CD4-positive, alpha-beta T cell (primary cell): ENCODE data around the gene SDF2L1. TPM values are rescaled to one million over a fixed set of nuclear protein-coding genes. Genes with fewer than 3 reads are reported as not detected.
A peak's percentile ranks its signal among the peaks of the same experiment; 100 is the strongest.

Experiments used
- ATAC-seq: fragments of 200-7000 bp; cut with Tn5 transposase; one replicate; pipeline ENCODE4 v1.10.0; 2022; ENCODE audit warnings: mild to moderate bottlenecking; ENCODE audit not compliant: poor library complexity
- CTCF ChIA-PET: fragments of 350-600 bp; sonication (Branson Sonifier 250); formaldehyde crosslinking; loops from one replicate; lab custom pipeline; 2021; ENCODE audit warnings: antibody characterized with exemption, inconsistent platforms; lab: Charles Lee
- POLR2A ChIA-PET: fragments of 350-600 bp; sonication (Branson Sonifier 250); formaldehyde crosslinking; loops from one replicate; lab custom pipeline; 2021; ENCODE audit warnings: antibody characterized with exemption, inconsistent platforms; lab: Charles Lee
- DNase-seq, 14 experiments: peaks; one replicate each; pipeline ENCODE4 v3.0.0-alpha.2; 2013 to 2020; ENCODE audit warnings: mixed read lengths in 2 of 14
- H3K27ac ChIP-seq, 2 donors: one replicate each; pipeline versions ENCODE4 v1.5.1 to v1.7.0; 2013; ENCODE audit warnings: low read length in 2 of 2, low read depth in 1 of 2, mild to moderate bottlenecking in 1 of 2
- H3K27me3 ChIP-seq, 2 experiments: 1 replicate in 1 of 2; 2 replicates in 1 of 2; pipeline versions ENCODE4 v1.6.1 to v1.7.0; 2013; ENCODE audit warnings: low read length in 2 of 2, control low read depth in 1 of 2, mild to moderate bottlenecking in 1 of 2, moderate library complexity in 1 of 2; ENCODE audit not compliant: insufficient read depth in 2 of 2, control insufficient read depth in 1 of 2
- H3K36me3 ChIP-seq: one replicate; pipeline ENCODE4 v1.6.1; 2013; ENCODE audit warnings: low read length, control low read depth; ENCODE audit not compliant: insufficient read depth
- H3K4me1 ChIP-seq: one replicate; pipeline ENCODE4 v1.6.1; 2013; ENCODE audit warnings: low read length, control low read depth; ENCODE audit not compliant: insufficient read depth
- H3K4me3 ChIP-seq: one replicate; pipeline ENCODE4 v1.5.1; 2013; ENCODE audit warnings: mild to moderate bottlenecking, low read length, moderate library complexity
- H3K9me3 ChIP-seq, 2 experiments: 1 replicate in 1 of 2; 2 replicates in 1 of 2; pipeline versions ENCODE4 v1.6.1 to v1.7.0; 2013; ENCODE audit warnings: low read length in 2 of 2, mild to moderate bottlenecking in 2 of 2, control low read depth in 1 of 2, moderate library complexity in 1 of 2; ENCODE audit not compliant: control insufficient read depth in 1 of 2, insufficient read depth in 1 of 2
- H3K27ac Mint-ChIP-seq: one replicate; pipeline ENCODE4 v1.8.0; 2020; ENCODE audit warnings: mixed read lengths
- H3K27me3 Mint-ChIP-seq: one replicate; pipeline ENCODE4 v1.8.0; 2021; ENCODE audit warnings: mixed read lengths
- H3K36me3 Mint-ChIP-seq: one replicate; pipeline ENCODE4 v1.8.0; 2021; ENCODE audit warnings: low read depth, mixed read lengths
- H3K4me1 Mint-ChIP-seq: one replicate; pipeline ENCODE4 v1.8.0; 2021; ENCODE audit warnings: low read depth, mixed read lengths
- H3K4me3 Mint-ChIP-seq: one replicate; pipeline ENCODE4 v1.8.0; 2020; ENCODE audit warnings: mild to moderate bottlenecking, mixed read lengths
- H3K9me3 Mint-ChIP-seq: one replicate; pipeline ENCODE4 v1.8.0; 2020; ENCODE audit warnings: mixed read lengths
- intact Hi-C, 2 experiments: fragments of 100-400 bp; cut with DNase I in 1 of 2; cut with micrococcal nuclease in 1 of 2; formaldehyde crosslinking; loops; one replicate each; pipeline versions ENCODE4 v1.15.1 to v1.9.0; 2023 to 2025; cut with DNase I, micrococcal nuclease
- total RNA-seq, 174 experiments: library from RNA in 2 of 174; stranded (reverse) in 2 of 174; gene quantifications; one replicate each; pipeline ENCODE4 v1.2.3 and lab custom pipeline; 2021 to 2026
- TF ChIP-seq, protein P1 (sequence below): fragments of 200-600 bp; IDR thresholded peaks from one replicate; pipeline ENCODE4 v1.8.0; 2022; ENCODE audit warnings: antibody characterized with exemption, mild to moderate bottlenecking

The SDF2L1 gene
- total RNA-seq, 2 experiments from 2014 or later = 20.0 to 21.2 TPM

- peak; percentile 37 for ATAC-seq
- POLR2A ChIA-PET = interaction anchor here (0.7 to 1.4 kb wide), 4 partner anchors 11 to 19 kb away, joined by 4 to 21 read pairs (median 10); partner anchors contain the start of genes CCDC116, PPIL2 and YDJC
These were observed 4.8 kb downstream of the SDF2L1 start for GRCh38 chr22:21646608-21647590.

GRCh38 chr22:21650280-21650679 is 8.2 kb downstream of the SDF2L1 start:
- Histone ChIP-seq H3K4me3 (no peak overlapping the region), H3K9me3 (no peaks in the 10 kb centered on the region), H3K4me1 (peaks cover 33% of the 10 kb centered on the region), H3K27me3 (no peaks in the 10 kb centered on the region), H3K27ac (no peak overlapping the region), H3K36me3 (peaks cover 13% of the 10 kb centered on the region)
- intact Hi-C loops = no loop called here
- ChIA-PET CTCF (no interaction called here), POLR2A (interaction anchor here (4.4 kb wide), 1 partner anchor 8 kb away, joined by 32 read pairs; the partner anchor contains the start of gene SDF2L1)
- Mint-ChIP-seq H3K4me1 (peaks cover 28% of the 10 kb centered on the region), H3K9me3 (no peaks in the 10 kb centered on the region), H3K27ac (no peak overlapping the region), H3K27me3 (no peaks in the 10 kb centered on the region), H3K36me3 (peaks cover 14% of the 10 kb centered on the region), H3K4me3 (no peak overlapping the region)
- no peak for DNase-seq
- no peak for ATAC-seq
- TF ChIP-seq, protein P1, sequence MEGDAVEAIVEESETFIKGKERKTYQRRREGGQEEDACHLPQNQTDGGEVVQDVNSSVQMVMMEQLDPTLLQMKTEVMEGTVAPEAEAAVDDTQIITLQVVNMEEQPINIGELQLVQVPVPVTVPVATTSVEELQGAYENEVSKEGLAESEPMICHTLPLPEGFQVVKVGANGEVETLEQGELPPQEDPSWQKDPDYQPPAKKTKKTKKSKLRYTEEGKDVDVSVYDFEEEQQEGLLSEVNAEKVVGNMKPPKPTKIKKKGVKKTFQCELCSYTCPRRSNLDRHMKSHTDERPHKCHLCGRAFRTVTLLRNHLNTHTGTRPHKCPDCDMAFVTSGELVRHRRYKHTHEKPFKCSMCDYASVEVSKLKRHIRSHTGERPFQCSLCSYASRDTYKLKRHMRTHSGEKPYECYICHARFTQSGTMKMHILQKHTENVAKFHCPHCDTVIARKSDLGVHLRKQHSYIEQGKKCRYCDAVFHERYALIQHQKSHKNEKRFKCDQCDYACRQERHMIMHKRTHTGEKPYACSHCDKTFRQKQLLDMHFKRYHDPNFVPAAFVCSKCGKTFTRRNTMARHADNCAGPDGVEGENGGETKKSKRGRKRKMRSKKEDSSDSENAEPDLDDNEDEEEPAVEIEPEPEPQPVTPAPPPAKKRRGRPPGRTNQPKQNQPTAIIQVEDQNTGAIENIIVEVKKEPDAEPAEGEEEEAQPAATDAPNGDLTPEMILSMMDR = no peak

More at GRCh38 chr22:21646608-21647590, 4.8 kb downstream of the SDF2L1 start:
- no peaks in the 10 kb centered on the region for H3K9me3 Mint-ChIP-seq
- Histone ChIP-seq H3K36me3 (peaks cover 17% of the 10 kb centered on the region), H3K4me3 (no peak overlapping the region), H3K27me3 (no peaks in the 10 kb centered on the region), H3K27ac (no peak overlapping the region), H3K9me3 (no peaks in the 10 kb centered on the region), H3K4me1 (peaks cover 38% of the 10 kb centered on the region)
- peaks cover 25% of the 10 kb centered on the region for H3K36me3 Mint-ChIP-seq
- intact Hi-C loops = loop anchor here in 1 of 2 experiments (10.0 kb wide), 1 partner anchor 792 kb away; the partner anchor contains the start of genes PI4KA and SNAP29
- H3K27ac Mint-ChIP-seq = no peak overlapping the region
- no peaks in the 10 kb centered on the region for H3K27me3 Mint-ChIP-seq
- TF ChIP-seq, protein P1 = peak; percentile 90
- peaks cover 40% of the 10 kb centered on the region for H3K4me1 Mint-ChIP-seq
- CTCF ChIA-PET = interaction anchor here (0.6 to 4.4 kb wide), 9 partner anchors 9 to 545 kb away, joined by 3 to 40 read pairs (median 3); partner anchors contain the start of genes CCDC116 and YDJC
- peak overlapping the region; percentile 66 for H3K4me3 Mint-ChIP-seq
- peak; percentile 64 to 90 (median 74) for DNase-seq

GRCh38 chr22:21650823-21651520 is 8.9 kb downstream of the SDF2L1 start:
- no peaks in the 10 kb centered on the region for H3K9me3 ChIP-seq
- Mint-ChIP-seq H3K4me1 (peaks cover 29% of the 10 kb centered on the region), H3K36me3 (peaks cover 14% of the 10 kb centered on the region), H3K27me3 (no peaks in the 10 kb centered on the region), H3K4me3 (peak overlapping the region; percentile 87), H3K9me3 (no peaks in the 10 kb centered on the region), H3K27ac (no peak overlapping the region)
- peak overlapping the region; percentile 65 for H3K4me3 ChIP-seq
- no peak overlapping the region for H3K27ac ChIP-seq
- peaks cover 33% of the 10 kb centered on the region for H3K4me1 ChIP-seq
- intact Hi-C loops = no loop called here
- H3K27me3 ChIP-seq = no peaks in the 10 kb centered on the region
- H3K36me3 ChIP-seq = peaks cover 13% of the 10 kb centered on the region
- DNase-seq (peak in 1 of 14 experiments; percentile 9), ATAC-seq (no peak)
- POLR2A ChIA-PET = interaction anchor here (2.1 to 4.4 kb wide), 2 partner anchors 9 to 22 kb away, joined by 10 to 32 read pairs; partner anchors contain the start of gene SDF2L1
- TF ChIP-seq, protein P1 = no peak
- CTCF ChIA-PET = interaction anchor here (1.0 kb wide), 1 partner anchor 8 kb away, joined by 4 read pairs; the partner anchor contains the start of gene SDF2L1
